HepG2 (cell line): ENCODE results near the gene CASP7. TPM values are rescaled to one million over a fixed set of nuclear protein-coding genes. Genes with fewer than 3 reads are reported as not detected.

Experiments used
- ATAC-seq: fragments of 200-7000 bp; cut with Tn5 transposase; 3 replicates; pipeline ENCODE4 v1.9.1; 2020; ENCODE audit warnings: mild to moderate bottlenecking, moderate library complexity
- BruUV-seq: library from RNA; stranded (reverse); fragments of 400-500 nt; replicated peaks from 2 replicates; lab custom pipeline; 2021; lab: Mats Ljungman, UMichigan
- CTCF ChIA-PET: fragments of 300-600 bp; formaldehyde crosslinking; extraction: SDS; loops from one replicate; lab custom pipeline; 2021; ENCODE audit warnings: low total read pairs, inconsistent platforms, low intra/inter-chr PET ratio; lab: Yijun Ruan, JAX
- POLR2A ChIA-PET: fragments of 350-600 bp; sonication (Branson Sonifier 250); formaldehyde crosslinking; loops from one replicate; lab custom pipeline; 2020; ENCODE audit warnings: antibody characterized with exemption, inconsistent platforms; lab: Yijun Ruan, JAX
- DNase-seq: peaks from one replicate; pipeline ENCODE4 v3.0.0-alpha.2; 2015; ENCODE audit warnings: low spot score
- FAIRE-seq: peaks from 3 replicates; lab custom pipeline; 2011; peaks lifted over from hg19 to GRCh38; lab: Jason Lieb, UNC
- H2AFZ ChIP-seq: one replicate; pipeline ENCODE4 v1.6.1; 2011; ENCODE audit warnings: low read length, inconsistent platforms
- H3K27ac ChIP-seq: fragments of 300-600 bp; 3 replicates; pipeline ENCODE4 v1.8.0; 2011; ENCODE audit warnings: mixed run types, mild to moderate bottlenecking, mixed read lengths, low read length, inconsistent platforms; ENCODE audit not compliant: insufficient read depth; ENCODE audit errors: extremely low read length
- H3K27me3 ChIP-seq, 2 experiments: fragments of 200-600 bp in 1 of 2; 2 replicates in 1 of 2; 3 replicates in 1 of 2; pipeline versions ENCODE4 v1.6.0 to v1.8.0; 2011; ENCODE audit warnings: low read length in 2 of 2, mild to moderate bottlenecking in 2 of 2, moderate library complexity in 2 of 2, inconsistent platforms in 1 of 2; ENCODE audit not compliant: insufficient read depth in 2 of 2, control insufficient read depth in 1 of 2
- H3K36me3 ChIP-seq, 2 experiments: fragments of 200-600 bp in 1 of 2; replicated peaks in 1 of 2; 2 replicates in 1 of 2; 3 replicates in 1 of 2; pipeline versions ENCODE4 v1.5.1 to v1.8.0; 2011; ENCODE audit warnings: low read length in 2 of 2, inconsistent platforms in 1 of 2; ENCODE audit not compliant: insufficient read depth in 2 of 2, control insufficient read depth in 1 of 2
- H3K4me1 ChIP-seq: 2 replicates; pipeline ENCODE4 v1.5.1; 2012; ENCODE audit warnings: low read length, inconsistent platforms; ENCODE audit not compliant: insufficient read depth
- H3K4me2 ChIP-seq: 2 replicates; pipeline ENCODE4 v1.6.0; 2011; ENCODE audit warnings: low read depth, low read length, inconsistent platforms
- H3K4me3 ChIP-seq, 3 experiments: fragments of 200-600 bp in 1 of 3; sonication (generic), shearing (Covaris generic) in 1 of 3; replicated peaks in 1 of 3; 2 replicates each; pipeline ENCODE4 v1.5.1; 2011 to 2016; ENCODE audit warnings: low read length in 3 of 3, inconsistent platforms in 2 of 3, low read depth in 2 of 3, mild to moderate bottlenecking in 2 of 3, control low read depth in 1 of 3, mixed read lengths in 1 of 3; ENCODE audit not compliant: insufficient read depth in 1 of 3
- H3K79me2 ChIP-seq: one replicate; pipeline ENCODE4 v1.6.1; 2011; ENCODE audit warnings: low read length, inconsistent platforms; ENCODE audit not compliant: insufficient read depth
- H3K9ac ChIP-seq: 2 replicates; pipeline ENCODE4 v1.6.0; 2011; ENCODE audit warnings: mild to moderate bottlenecking, low read depth, low read length, inconsistent platforms; ENCODE audit not compliant: insufficient read depth
- H3K9me3 ChIP-seq: 2 replicates; pipeline ENCODE4 v1.5.1; 2012; ENCODE audit warnings: mild to moderate bottlenecking, low read length
- H4K20me1 ChIP-seq: 2 replicates; pipeline ENCODE4 v1.6.0; 2011; ENCODE audit warnings: inconsistent platforms, mild to moderate bottlenecking, low read length, moderate library complexity; ENCODE audit not compliant: insufficient read depth
- HOXA9 ChIP-seq: sonication (generic); formaldehyde crosslinking; IDR thresholded peaks from 2 replicates; pipeline ENCODE4 v1.8.1; 2022; ENCODE audit warnings: missing genetic modification reagents, mild to moderate bottlenecking, moderate library complexity, borderline replicate concordance
- NR2F2 ChIP-seq: IDR thresholded peaks from 2 replicates; pipeline ENCODE4 v1.6.1; 2012; ENCODE audit warnings: low read depth, inconsistent platforms, borderline replicate concordance
- PBX2 ChIP-seq: IDR thresholded peaks from 2 replicates; pipeline ENCODE4 v1.6.1; 2016; ENCODE audit warnings: control low read depth
- SOX6 ChIP-seq, 2 experiments: fragments of 450-650 bp in 1 of 2; sonication (generic) in 1 of 2; formaldehyde crosslinking in 1 of 2; IDR thresholded peaks; 2 replicates each; pipeline versions ENCODE4 v1.4.0 to v1.6.1; 2017 to 2020; ENCODE audit warnings: antibody characterized with exemption in 1 of 2, mild to moderate bottlenecking in 1 of 2, missing genetic modification reagents in 1 of 2
- ZFP37 ChIP-seq: sonication (generic); formaldehyde crosslinking; IDR thresholded peaks from 2 replicates; pipeline ENCODE4 v1.4.0; 2020; ENCODE audit warnings: missing genetic modification reagents, borderline replicate concordance
- ZNF180 ChIP-seq: sonication (generic); formaldehyde crosslinking; IDR thresholded peaks from 2 replicates; pipeline ENCODE4 v1.4.0; 2020; ENCODE audit warnings: low read depth, missing genetic modification reagents, borderline replicate concordance
- ZNF256 ChIP-seq: sonication (generic); formaldehyde crosslinking; conservative IDR thresholded peaks from 2 replicates; pipeline ENCODE4 v1.4.0; 2020; ENCODE audit warnings: missing genetic modification reagents
- ZNF660 ChIP-seq: sonication (generic); formaldehyde crosslinking; IDR thresholded peaks from 2 replicates; pipeline ENCODE4 v1.5.1; 2020; ENCODE audit warnings: mild to moderate bottlenecking, low read depth, missing genetic modification reagents, borderline replicate concordance
- ZNF768 ChIP-seq: sonication (generic); formaldehyde crosslinking; IDR thresholded peaks from 2 replicates; pipeline ENCODE4 v1.4.0; 2020; ENCODE audit warnings: missing genetic modification reagents
- ZNF782 ChIP-seq: sonication (generic); formaldehyde crosslinking; IDR thresholded peaks from 2 replicates; pipeline ENCODE4 v1.4.0; 2020; ENCODE audit warnings: missing genetic modification reagents, mild to moderate bottlenecking, borderline replicate concordance
- ZSCAN30 ChIP-seq: sonication (generic); formaldehyde crosslinking; IDR thresholded peaks from 2 replicates; pipeline ENCODE4 v1.5.0; 2020; ENCODE audit warnings: mild to moderate bottlenecking, missing genetic modification reagents
- WGBS: methylation state at CpG from one replicate; pipeline ENCODE4 v1.1.6; 2017; ENCODE audit warnings: low lambda C conversion rate; 5-methylcytosine and 5-hydroxymethylcytosine counted together
- in situ Hi-C: cut with HindIII; loops from 2 replicates; pipeline ENCODE4 v1.10.0; 2017; ENCODE audit warnings: low pct_unique_long_range_greater_than_20kb; ENCODE audit not compliant: extremely low pct_ligation_motif_present
- intact Hi-C: fragments of 100-400 bp; cut with micrococcal nuclease; formaldehyde crosslinking; loops from one replicate; pipeline ENCODE4 v1.10.0; 2022; ENCODE audit not compliant: unreplicated experiment
- polyA plus RNA-seq, 8 experiments: library from polyadenylated mRNA; depleted of rRNA in 3 of 8; stranded (reverse) in 7 of 8; unstranded in 1 of 8; fragments of >200 nt; fragmentation: Illumina TruSeq in 4 of 8; extraction: Trizol in 4 of 8; gene quantifications; 2 replicates each; pipeline versions ENCODE4 v1.2.1 to v1.2.3, GENCODE V29; 2011 to 2016; ENCODE audit warnings: low read depth in 4 of 8, missing spikeins in 1 of 8, mixed read lengths in 1 of 8; ENCODE audit not compliant: insufficient read depth in 1 of 8
- total RNA-seq, 5 experiments: library from RNA; depleted of rRNA; stranded (reverse); fragments of >200 nt; fragmentation: Illumina TruSeq; extraction: Trizol; gene quantifications; 2 replicates each; pipeline ENCODE4 v1.2.3, GENCODE V29; 2016; ENCODE audit warnings: low read depth in 1 of 5
- TF ChIP-seq, protein P1 (sequence below): sonication (generic); formaldehyde crosslinking; IDR thresholded peaks from 2 replicates; pipeline ENCODE4 v1.5.0; 2020; ENCODE audit warnings: missing genetic modification reagents
- TF ChIP-seq, protein P2 (sequence below): sonication (generic); formaldehyde crosslinking; IDR thresholded peaks from 2 replicates; pipeline ENCODE4 v1.4.0; 2020; ENCODE audit warnings: missing genetic modification reagents; ENCODE audit errors: not compliant biosample characterization

The CASP7 gene
- total and polyA plus RNA-seq, 2 of the 13 experiments (the other 11 are each of a cell fraction or from before 2014, with no cell fraction given) = 11.9 to 39.3 TPM

- no peak overlapping the region for H2AFZ ChIP-seq
- FAIRE-seq = no peak
- BruUV-seq = no TSS peak
- WGBS = 18% methylated on average over 5 of the region's 5 CpGs
- no peaks in the 10 kb centered on the region for H3K9me3 ChIP-seq
- intact Hi-C loops = no loop called here
- H3K36me3 ChIP-seq = no peaks in the 10 kb centered on the region
- peaks cover 0 to 13% of the 10 kb centered on the region in 2 experiments; a peak in 2 of 5 replicates for H3K27me3 ChIP-seq
- H3K79me2 ChIP-seq = no peaks in the 10 kb centered on the region
- no peak for DNase-seq
- ChIA-PET POLR2A (no interaction called here), CTCF (no interaction called here)
- no peak for TF ChIP-seq NR2F2
- TF ChIP-seq ZNF782 (CRISPR knock-in tag) = no peak
- no peak for TF ChIP-seq HOXA9 (CRISPR knock-in tag)
- no peak overlapping the region for H3K9ac ChIP-seq
- H3K4me2 ChIP-seq = no peak overlapping the region
- H3K4me3 ChIP-seq = no peak overlapping the region
- no peaks in the 10 kb centered on the region for H4K20me1 ChIP-seq
- no peaks in the 10 kb centered on the region for H3K4me1 ChIP-seq
- in situ Hi-C loops = no loop called here
- no peak overlapping the region for H3K27ac ChIP-seq
- no peak for ATAC-seq
Observed at GRCh38 chr10:113630929-113631533, 48.7 kb upstream of the CASP7 start.

- Histone ChIP-seq H3K27me3 (peaks cover 0 to 5% of the 10 kb centered on the region in 2 experiments; a peak in 2 of 5 replicates), H3K27ac (no peak overlapping the region), H3K36me3 (no peaks in the 10 kb centered on the region), H4K20me1 (no peaks in the 10 kb centered on the region), H3K4me3 (no peak overlapping the region), H3K4me1 (no peaks in the 10 kb centered on the region), H2AFZ (no peak overlapping the region), H3K9ac (no peak overlapping the region), H3K79me2 (no peaks in the 10 kb centered on the region), H3K4me2 (no peak overlapping the region), H3K9me3 (no peaks in the 10 kb centered on the region)
- CTCF ChIA-PET = no interaction called here
- intact Hi-C loops (no loop called here), in situ Hi-C loops (no loop called here)
- POLR2A ChIA-PET = no interaction called here
- no peak for ATAC-seq
- BruUV-seq = no TSS peak
- FAIRE-seq = no peak
- DNase-seq = no peak
- WGBS = 19% methylated on average over 6 of the region's 6 CpGs
- TF ChIP-seq, protein P1, sequence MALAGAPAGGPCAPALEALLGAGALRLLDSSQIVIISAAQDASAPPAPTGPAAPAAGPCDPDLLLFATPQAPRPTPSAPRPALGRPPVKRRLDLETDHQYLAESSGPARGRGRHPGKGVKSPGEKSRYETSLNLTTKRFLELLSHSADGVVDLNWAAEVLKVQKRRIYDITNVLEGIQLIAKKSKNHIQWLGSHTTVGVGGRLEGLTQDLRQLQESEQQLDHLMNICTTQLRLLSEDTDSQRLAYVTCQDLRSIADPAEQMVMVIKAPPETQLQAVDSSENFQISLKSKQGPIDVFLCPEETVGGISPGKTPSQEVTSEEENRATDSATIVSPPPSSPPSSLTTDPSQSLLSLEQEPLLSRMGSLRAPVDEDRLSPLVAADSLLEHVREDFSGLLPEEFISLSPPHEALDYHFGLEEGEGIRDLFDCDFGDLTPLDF (CRISPR knock-in tag) = no peak
- TF ChIP-seq PBX2 (CRISPR knock-in tag) (no peak), ZNF660 (no peak), ZNF180 (CRISPR knock-in tag) (no peak), ZNF256 (CRISPR knock-in tag) (no peak), ZSCAN30 (no peak), SOX6 (IDR thresholded peaks at IDR 0.05) (no peak), SOX6 (CRISPR knock-in tag; IDR thresholded peaks at IDR 0.05) (no peak), ZFP37 (no peak), ZNF768 (CRISPR knock-in tag) (no peak)
- TF ChIP-seq, protein P2, sequence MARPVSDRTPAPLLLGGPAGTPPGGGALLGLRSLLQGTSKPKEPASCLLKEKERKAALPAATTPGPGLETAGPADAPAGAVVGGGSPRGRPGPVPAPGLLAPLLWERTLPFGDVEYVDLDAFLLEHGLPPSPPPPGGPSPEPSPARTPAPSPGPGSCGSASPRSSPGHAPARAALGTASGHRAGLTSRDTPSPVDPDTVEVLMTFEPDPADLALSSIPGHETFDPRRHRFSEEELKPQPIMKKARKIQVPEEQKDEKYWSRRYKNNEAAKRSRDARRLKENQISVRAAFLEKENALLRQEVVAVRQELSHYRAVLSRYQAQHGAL (CRISPR knock-in tag) = no peak
Observed at GRCh38 chr10:113631684-113632367, 47.9 kb upstream of the CASP7 start.
